Body of pancreas (tissue), 4 donors: ENCODE data around the gene SH2D2A.

Experiments used
- POLR2A ChIP-seq, 3 donors: fragments of 450-650 bp; IDR thresholded peaks; one replicate each; pipeline ENCODE4 v1.6.1; 2016; ENCODE audit warnings: antibody characterized with exemption in 3 of 3, mild to moderate bottlenecking in 2 of 3
- TF ChIP-seq, protein P1 (sequence below), 7 experiments: fragments of 450-650 bp in 4 of 7; fragments of 200-600 bp in 3 of 7; sonication (generic) in 3 of 7; IDR thresholded peaks; one replicate each; pipeline ENCODE4 v1.5.1; 2016 to 2019; ENCODE audit warnings: antibody characterized with exemption in 7 of 7

- TF ChIP-seq, protein P1, sequence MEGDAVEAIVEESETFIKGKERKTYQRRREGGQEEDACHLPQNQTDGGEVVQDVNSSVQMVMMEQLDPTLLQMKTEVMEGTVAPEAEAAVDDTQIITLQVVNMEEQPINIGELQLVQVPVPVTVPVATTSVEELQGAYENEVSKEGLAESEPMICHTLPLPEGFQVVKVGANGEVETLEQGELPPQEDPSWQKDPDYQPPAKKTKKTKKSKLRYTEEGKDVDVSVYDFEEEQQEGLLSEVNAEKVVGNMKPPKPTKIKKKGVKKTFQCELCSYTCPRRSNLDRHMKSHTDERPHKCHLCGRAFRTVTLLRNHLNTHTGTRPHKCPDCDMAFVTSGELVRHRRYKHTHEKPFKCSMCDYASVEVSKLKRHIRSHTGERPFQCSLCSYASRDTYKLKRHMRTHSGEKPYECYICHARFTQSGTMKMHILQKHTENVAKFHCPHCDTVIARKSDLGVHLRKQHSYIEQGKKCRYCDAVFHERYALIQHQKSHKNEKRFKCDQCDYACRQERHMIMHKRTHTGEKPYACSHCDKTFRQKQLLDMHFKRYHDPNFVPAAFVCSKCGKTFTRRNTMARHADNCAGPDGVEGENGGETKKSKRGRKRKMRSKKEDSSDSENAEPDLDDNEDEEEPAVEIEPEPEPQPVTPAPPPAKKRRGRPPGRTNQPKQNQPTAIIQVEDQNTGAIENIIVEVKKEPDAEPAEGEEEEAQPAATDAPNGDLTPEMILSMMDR (IDR thresholded peaks at IDR 0.05), result no peak
- TF ChIP-seq POLR2A (IDR thresholded peaks at IDR 0.05), result no peak
These were observed 39.7 kb upstream of the SH2D2A start for GRCh38 chr1:156856282-156856785.
